ENCODE data around the gene RCBTB2.

Gene RCBTB2

GRCh38 chr13:48448959-48449614, 83.8 kb downstream of the RCBTB2 start:
- peak; percentile 24 for DNase-seq (ENCODE audit: low spot score)

- no peak for DNase-seq (ENCODE audit: low spot score)
These were observed 84.5 kb downstream of the RCBTB2 start for GRCh38 chr13:48448285-48448958.

- DNase-seq (ENCODE audit: low spot score), result peak; percentile 41
These were observed 86.4 kb downstream of the RCBTB2 start for GRCh38 chr13:48446464-48446863.

GRCh38 chr13:48443442-48444208, 89.3 kb downstream of the RCBTB2 start:
- no peak for DNase-seq (ENCODE audit: low spot score)
